Neutrophil (primary cell): ENCODE measurements around the gene LRPPRC.
"Not testable (repeated sequence)": the region's sequence is repeated elsewhere in the genome, so short reads cannot be mapped to it uniquely, and the experiment has no call there.

Experiments used
- H3K27ac ChIP-seq: fragments of 200-600 bp; sonication (generic); 2 replicates; pipeline ENCODE4 v1.5.1; 2016; ENCODE audit warnings: mild to moderate bottlenecking, moderate library complexity
- H3K27me3 ChIP-seq: fragments of 200-600 bp; sonication (generic); 2 replicates; pipeline ENCODE4 v1.6.0; 2016; ENCODE audit warnings: mild to moderate bottlenecking
- H3K36me3 ChIP-seq: fragments of 200-600 bp; sonication (generic); 2 replicates; pipeline ENCODE4 v1.5.1; 2017
- H3K4me1 ChIP-seq, 2 experiments: fragments of 200-600 bp in 1 of 2; sonication (generic) in 1 of 2; 1 replicate in 1 of 2; 2 replicates in 1 of 2; pipeline versions ENCODE4 v1.5.1 to v1.6.1; 2013 to 2016; ENCODE audit warnings: low read depth in 1 of 2, low read length in 1 of 2, mild to moderate bottlenecking in 1 of 2, moderate library complexity in 1 of 2; ENCODE audit not compliant: control insufficient read depth in 1 of 2, insufficient read depth in 1 of 2
- H3K4me3 ChIP-seq, 2 experiments: fragments of 200-600 bp in 1 of 2; sonication (generic) in 1 of 2; 1 replicate in 1 of 2; 2 replicates in 1 of 2; pipeline ENCODE4 v1.5.1; 2013 to 2016; ENCODE audit warnings: low read depth in 1 of 2, low read length in 1 of 2, mild to moderate bottlenecking in 1 of 2, moderate library complexity in 1 of 2
- H3K9me3 ChIP-seq: fragments of 200-600 bp; sonication (generic); 2 replicates; pipeline ENCODE4 v1.5.1; 2016
- TF ChIP-seq, protein P1 (sequence below): fragments of 200-600 bp; sonication (generic); IDR thresholded peaks from 2 replicates; pipeline ENCODE4 v1.5.1; 2016; ENCODE audit warnings: antibody characterized with exemption

The LRPPRC gene

DNA sequence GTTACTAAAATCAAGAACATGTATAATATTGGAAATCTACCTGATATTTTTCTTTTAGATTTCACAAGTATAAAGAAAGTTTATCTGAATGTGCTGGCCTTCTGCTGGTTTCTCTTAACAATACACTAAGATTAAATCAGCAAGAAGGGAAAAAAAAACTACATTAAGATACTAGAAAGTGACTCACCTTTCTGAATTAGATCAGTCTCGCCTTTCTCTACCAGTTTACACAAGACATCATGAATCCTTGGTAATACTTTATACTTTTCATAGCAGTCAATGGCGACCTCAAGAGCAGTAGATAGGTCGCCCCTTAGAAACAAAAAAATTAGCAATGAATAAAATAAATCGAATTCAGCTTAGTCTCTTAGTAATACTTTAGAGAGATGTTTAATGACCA, 61.2 kb downstream of the LRPPRC start:
- TF ChIP-seq, protein P1, sequence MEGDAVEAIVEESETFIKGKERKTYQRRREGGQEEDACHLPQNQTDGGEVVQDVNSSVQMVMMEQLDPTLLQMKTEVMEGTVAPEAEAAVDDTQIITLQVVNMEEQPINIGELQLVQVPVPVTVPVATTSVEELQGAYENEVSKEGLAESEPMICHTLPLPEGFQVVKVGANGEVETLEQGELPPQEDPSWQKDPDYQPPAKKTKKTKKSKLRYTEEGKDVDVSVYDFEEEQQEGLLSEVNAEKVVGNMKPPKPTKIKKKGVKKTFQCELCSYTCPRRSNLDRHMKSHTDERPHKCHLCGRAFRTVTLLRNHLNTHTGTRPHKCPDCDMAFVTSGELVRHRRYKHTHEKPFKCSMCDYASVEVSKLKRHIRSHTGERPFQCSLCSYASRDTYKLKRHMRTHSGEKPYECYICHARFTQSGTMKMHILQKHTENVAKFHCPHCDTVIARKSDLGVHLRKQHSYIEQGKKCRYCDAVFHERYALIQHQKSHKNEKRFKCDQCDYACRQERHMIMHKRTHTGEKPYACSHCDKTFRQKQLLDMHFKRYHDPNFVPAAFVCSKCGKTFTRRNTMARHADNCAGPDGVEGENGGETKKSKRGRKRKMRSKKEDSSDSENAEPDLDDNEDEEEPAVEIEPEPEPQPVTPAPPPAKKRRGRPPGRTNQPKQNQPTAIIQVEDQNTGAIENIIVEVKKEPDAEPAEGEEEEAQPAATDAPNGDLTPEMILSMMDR: no peak
- H3K27me3 ChIP-seq: no peaks in the 10 kb centered on the region
- H3K36me3 ChIP-seq: peaks cover 10% of the 10 kb centered on the region
- no peak overlapping the region for H3K27ac ChIP-seq
- no peak overlapping the region for H3K4me3 ChIP-seq
- H3K9me3 ChIP-seq: no peaks in the 10 kb centered on the region
- no peaks in the 10 kb centered on the region for H3K4me1 ChIP-seq

DNA sequence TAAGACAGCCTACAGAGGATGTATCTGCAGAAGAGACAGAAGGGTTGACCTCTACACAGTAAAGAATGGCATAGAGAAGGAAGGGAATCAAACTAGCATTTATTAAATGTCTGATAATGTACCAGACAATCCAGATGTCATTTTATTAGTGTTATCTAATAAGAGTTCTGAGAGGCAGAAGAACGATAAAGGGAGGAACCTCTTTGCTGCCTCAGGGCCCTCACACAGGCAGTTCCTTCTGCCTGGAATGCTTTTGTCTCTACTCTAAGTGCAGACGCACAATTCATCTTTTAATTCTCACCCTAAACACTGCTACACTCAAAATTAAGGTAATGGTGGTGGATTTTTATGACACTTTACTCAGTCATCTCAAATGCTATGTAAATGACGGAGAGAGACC, 64.5 kb downstream of the LRPPRC start:
- no peak overlapping the region for H3K4me3 ChIP-seq
- H3K9me3 ChIP-seq: no peaks in the 10 kb centered on the region
- H3K4me1 ChIP-seq: no peaks in the 10 kb centered on the region
- H3K27me3 ChIP-seq: no peaks in the 10 kb centered on the region
- peaks cover 10% of the 10 kb centered on the region for H3K36me3 ChIP-seq
- TF ChIP-seq, protein P1: no peak
- no peak overlapping the region for H3K27ac ChIP-seq

DNA sequence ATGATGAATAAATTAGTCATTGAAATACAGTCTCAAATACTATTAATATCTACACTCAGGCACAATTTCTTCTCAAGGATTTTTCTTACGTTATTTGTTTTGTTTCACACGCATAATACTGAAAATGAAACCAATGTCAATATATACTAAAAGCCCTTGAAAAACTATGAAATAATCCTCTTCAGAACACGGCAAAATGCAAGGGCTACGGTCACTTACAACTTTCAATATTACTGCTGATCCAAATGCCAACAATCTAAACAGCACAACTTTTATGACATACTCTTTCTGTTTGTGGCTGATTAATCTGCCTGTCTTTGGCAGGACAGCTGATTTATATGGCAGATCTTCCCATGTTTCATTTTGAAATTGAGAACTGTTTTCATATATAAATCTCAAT, 68.3 kb downstream of the LRPPRC start:
- TF ChIP-seq, protein P1: no peak
- Histone ChIP-seq H3K4me3 (no peak overlapping the region), H3K36me3 (peaks cover 3% of the 10 kb centered on the region), H3K4me1 (no peaks in the 10 kb centered on the region), H3K9me3 (no peaks in the 10 kb centered on the region), H3K27me3 (no peaks in the 10 kb centered on the region), H3K27ac (no peak overlapping the region)

DNA sequence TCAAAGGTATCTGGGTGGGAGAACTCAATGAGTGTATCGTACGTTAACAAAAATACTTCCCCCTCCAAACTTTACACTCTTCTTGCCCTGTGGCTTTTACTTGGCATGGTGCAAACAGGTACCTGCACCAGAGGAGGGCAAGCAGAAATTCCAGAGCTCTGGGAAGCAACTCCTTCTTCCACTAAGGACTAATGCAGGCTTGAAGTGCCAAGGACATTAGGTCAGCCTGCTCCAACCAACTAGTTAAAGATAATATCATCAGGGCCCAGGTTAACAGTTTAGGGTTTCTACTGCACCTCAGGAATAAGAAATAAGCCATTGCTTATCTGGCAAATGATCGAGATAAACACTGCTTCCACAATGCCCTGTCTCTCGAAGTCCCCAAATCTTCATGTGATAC, 70.4 kb downstream of the LRPPRC start:
- no peaks in the 10 kb centered on the region for H3K4me1 ChIP-seq
- no peak overlapping the region for H3K27ac ChIP-seq
- TF ChIP-seq, protein P1: no peak
- H3K27me3 ChIP-seq: no peaks in the 10 kb centered on the region
- no peak overlapping the region for H3K4me3 ChIP-seq
- H3K36me3 ChIP-seq: peaks cover 3% of the 10 kb centered on the region
- H3K9me3 ChIP-seq: no peaks in the 10 kb centered on the region

DNA sequence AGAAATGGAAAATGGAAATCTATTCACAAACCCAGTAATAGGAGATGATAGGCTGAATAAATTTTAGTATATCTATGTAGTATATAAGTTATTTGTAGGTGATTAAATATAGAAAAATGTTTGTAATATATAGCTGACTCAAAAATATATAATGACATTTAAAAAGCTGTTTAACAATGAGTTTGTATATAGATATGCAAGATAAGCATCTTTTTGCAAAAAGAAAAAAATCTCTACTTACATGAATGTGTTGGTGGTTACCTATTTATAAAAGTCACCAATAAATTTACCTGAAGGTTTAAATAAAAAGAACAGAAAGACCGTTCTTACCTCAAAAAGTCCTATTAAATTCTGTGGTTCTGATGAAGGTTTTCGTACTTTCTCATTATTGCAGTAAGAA, 71.3 kb downstream of the LRPPRC start:
- Histone ChIP-seq H3K36me3 (peaks cover 3% of the 10 kb centered on the region), H3K27me3 (no peaks in the 10 kb centered on the region), H3K4me3 (no peak overlapping the region), H3K4me1 (no peaks in the 10 kb centered on the region), H3K9me3 (no peaks in the 10 kb centered on the region), H3K27ac (no peak overlapping the region)
- TF ChIP-seq, protein P1: no peak

DNA sequence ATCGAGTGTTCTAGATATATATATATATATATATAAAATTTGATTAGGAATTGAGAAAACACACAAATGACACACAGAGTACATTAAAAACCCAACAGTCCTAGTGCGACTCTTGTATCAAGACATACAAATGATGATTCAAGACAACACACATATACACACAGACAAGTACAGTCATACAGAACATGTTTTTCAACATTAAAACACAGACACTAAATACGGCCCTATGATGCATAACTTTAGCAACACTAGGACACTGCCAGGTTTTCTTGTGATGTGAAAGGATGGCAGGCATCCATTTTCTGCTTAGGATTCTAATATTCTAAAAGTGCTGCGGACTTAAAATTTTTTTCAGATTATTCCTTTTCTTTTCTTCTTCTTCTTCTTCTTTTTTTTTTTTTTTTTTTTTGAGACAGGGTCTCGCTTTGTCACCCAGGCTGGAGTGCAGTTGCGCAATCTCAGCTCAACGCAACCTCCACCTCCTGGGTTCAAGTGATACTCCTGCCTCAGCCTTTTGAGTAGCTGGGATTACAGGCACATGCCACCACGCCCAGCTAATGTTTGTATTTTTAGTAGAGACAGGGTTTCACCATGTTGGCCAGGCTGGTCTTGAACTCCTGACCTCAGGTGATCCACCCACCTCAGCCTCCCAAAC, 84.5 kb downstream of the LRPPRC start:
- not testable (repeated sequence) for H3K4me3 ChIP-seq, H3K9me3 ChIP-seq, H3K4me1 ChIP-seq, H3K27me3 ChIP-seq, H3K36me3 ChIP-seq, H3K27ac ChIP-seq
